Measurements from ENCODE around the gene ZC3H7A. TPM values are rescaled to one million over a fixed set of nuclear protein-coding genes. Genes with fewer than 3 reads are reported as not detected.

The ZC3H7A gene
- total RNA-seq, 1 donor from 2014 or later, result 25.6 TPM

- Histone ChIP-seq H3K4me1 (peaks cover 62% of the 10 kb centered on the region), H3K36me3 (peaks cover 3% of the 10 kb centered on the region), H3K27me3 (ENCODE audit: low read depth) (no peaks in the 10 kb centered on the region), H3K9me3 (replicated peaks) (no peaks in the 10 kb centered on the region), H3K4me3 (peak overlapping the region; percentile 81), H3K27ac (replicated peaks) (peak overlapping the region; percentile 98)
- DNase-seq, result peak; percentile 46
- peak; percentile 20 for TF ChIP-seq CTCF (IDR thresholded peaks at IDR 0.05; ENCODE audit: borderline replicate concordance)
- intact Hi-C loops (cut with micrococcal nuclease), result no loop called here
Measured at GRCh38 chr16:11742093-11742535, 54.9 kb downstream of the ZC3H7A start.

- Histone ChIP-seq H3K27me3 (ENCODE audit: low read depth) (no peaks in the 10 kb centered on the region), H3K9me3 (replicated peaks) (no peaks in the 10 kb centered on the region), H3K27ac (replicated peaks) (peak overlapping the region; percentile 98), H3K4me3 (peak overlapping the region; percentile 81), H3K4me1 (peaks cover 77% of the 10 kb centered on the region), H3K36me3 (peaks cover 16% of the 10 kb centered on the region)
- intact Hi-C loops (cut with micrococcal nuclease), result no loop called here
- no peak for TF ChIP-seq CTCF (IDR thresholded peaks at IDR 0.05; ENCODE audit: borderline replicate concordance)
- no peak for DNase-seq
Measured at GRCh38 chr16:11740567-11740966, 56.5 kb downstream of the ZC3H7A start.

GRCh38 chr16:11738742-11739544 lies 58.1 kb downstream of the ZC3H7A start:
- peaks cover 94% of the 10 kb centered on the region for H3K4me1 ChIP-seq
- intact Hi-C loops (cut with micrococcal nuclease), result no loop called here
- H3K27me3 ChIP-seq (ENCODE audit: low read depth), result no peaks in the 10 kb centered on the region
- DNase-seq, result no peak
- H3K4me3 ChIP-seq, result no peak overlapping the region
- TF ChIP-seq CTCF (IDR thresholded peaks at IDR 0.05; ENCODE audit: borderline replicate concordance), result no peak
- peaks cover 31% of the 10 kb centered on the region for H3K36me3 ChIP-seq
- no peak overlapping the region for H3K27ac ChIP-seq (replicated peaks)
- H3K9me3 ChIP-seq (replicated peaks), result no peaks in the 10 kb centered on the region

- DNase-seq, result no peak
- Histone ChIP-seq H3K4me1 (peaks cover 91% of the 10 kb centered on the region), H3K36me3 (peaks cover 44% of the 10 kb centered on the region), H3K4me3 (no peak overlapping the region), H3K9me3 (replicated peaks) (no peaks in the 10 kb centered on the region), H3K27me3 (ENCODE audit: low read depth) (no peaks in the 10 kb centered on the region), H3K27ac (replicated peaks) (no peak overlapping the region)
- intact Hi-C loops (cut with micrococcal nuclease), result no loop called here
- TF ChIP-seq CTCF (IDR thresholded peaks at IDR 0.05; ENCODE audit: borderline replicate concordance), result no peak
Measured at GRCh38 chr16:11737713-11738112, 59.3 kb downstream of the ZC3H7A start.

GRCh38 chr16:11736903-11737302 lies 60.2 kb downstream of the ZC3H7A start:
- no peak for TF ChIP-seq CTCF (IDR thresholded peaks at IDR 0.05; ENCODE audit: borderline replicate concordance)
- H3K27me3 ChIP-seq (ENCODE audit: low read depth), result no peaks in the 10 kb centered on the region
- intact Hi-C loops (cut with micrococcal nuclease), result no loop called here
- H3K27ac ChIP-seq (replicated peaks), result no peak overlapping the region
- no peak for DNase-seq
- H3K9me3 ChIP-seq (replicated peaks), result no peaks in the 10 kb centered on the region
- H3K4me1 ChIP-seq, result peaks cover 84% of the 10 kb centered on the region
- H3K36me3 ChIP-seq, result peaks cover 52% of the 10 kb centered on the region
- no peak overlapping the region for H3K4me3 ChIP-seq
